HG03342 (cell line): ENCODE measurements around the gene CCNB2.
"Not testable (repeated sequence)": the region's sequence is repeated elsewhere in the genome, so short reads cannot be mapped to it uniquely, and the experiment has no call there.

ENCODE experiments used
- ATAC-seq: cut with Tn5 transposase; IDR thresholded peaks from one replicate; pipeline ENCODE4 v1.9.1; 2021; ENCODE audit warnings: mild to moderate bottlenecking, moderate library complexity; ENCODE audit not compliant: unreplicated experiment

Gene CCNB2

GRCh38 chr15:59104912-59105732, at the start of gene CCNB2:
CCNB2 (plus strand) TSS chr15:59105146; CDS start chr15:59105269, 123 bp downstream.
- peak; percentile 98 for ATAC-seq

- ATAC-seq = no peak
Measured at GRCh38 chr15:59059076-59059597, 45.8 kb upstream of the CCNB2 start.

GRCh38 chr15:59060348-59060747, 44.6 kb upstream of the CCNB2 start:
- no peak for ATAC-seq

GRCh38 chr15:59063042-59063441, 41.9 kb upstream of the CCNB2 start:
- ATAC-seq = no peak

GRCh38 chr15:59069430-59069829, 35.5 kb upstream of the CCNB2 start:
- ATAC-seq = no peak

GRCh38 chr15:59074607-59075006, 30.3 kb upstream of the CCNB2 start:
- ATAC-seq = no peak

GRCh38 chr15:59087731-59088130, 17.2 kb upstream of the CCNB2 start:
- ATAC-seq = no peak

GRCh38 chr15:59094077-59094476, 10.9 kb upstream of the CCNB2 start:
- no peak for ATAC-seq

GRCh38 chr15:59096429-59096828, 8.5 kb upstream of the CCNB2 start:
- no peak for ATAC-seq

GRCh38 chr15:59099162-59099685, 5.7 kb upstream of the CCNB2 start:
- ATAC-seq = no peak

GRCh38 chr15:59104602-59104911, 389 bp upstream of the CCNB2 start:
- ATAC-seq = no peak

- no peak for ATAC-seq
Measured at GRCh38 chr15:59105854-59106253, 908 bp downstream of the CCNB2 start.

GRCh38 chr15:59111251-59111650, 6.3 kb downstream of the CCNB2 start:
- no peak for ATAC-seq

- no peak for ATAC-seq
Measured at GRCh38 chr15:59115047-59115446, 10.1 kb downstream of the CCNB2 start.

GRCh38 chr15:59116141-59116540, 11.2 kb downstream of the CCNB2 start:
- ATAC-seq = no peak

- ATAC-seq = no peak
Measured at GRCh38 chr15:59116771-59117170, 11.8 kb downstream of the CCNB2 start.

- no peak for ATAC-seq
Measured at GRCh38 chr15:59119625-59120024, 14.7 kb downstream of the CCNB2 start.

- no peak for ATAC-seq
Measured at GRCh38 chr15:59120937-59121336, 16.0 kb downstream of the CCNB2 start.

- ATAC-seq = no peak
Measured at GRCh38 chr15:59124261-59124660, 19.3 kb downstream of the CCNB2 start.

- ATAC-seq = not testable (repeated sequence)
Measured at GRCh38 chr15:59125683-59126082, 20.7 kb downstream of the CCNB2 start.

- not testable (repeated sequence) for ATAC-seq
Measured at GRCh38 chr15:59127255-59127654, 22.3 kb downstream of the CCNB2 start.

GRCh38 chr15:59131456-59131855, 26.5 kb downstream of the CCNB2 start:
- no peak for ATAC-seq
